ENCODE results near the gene FAM117A. TPM values are rescaled to one million over a fixed set of nuclear protein-coding genes. Genes with fewer than 3 reads are reported as not detected.
A peak's percentile ranks its signal among the peaks of the same experiment; 100 is the strongest.

FAM117A gene
- polyA plus RNA-seq, 1 donor, result 10.9 TPM

- Histone ChIP-seq H3K9me3 (ENCODE audit: control insufficient read depth, low read depth, low read length) (no peaks in the 10 kb centered on the region), H3K27ac (ENCODE audit: low read length) (peak overlapping the region; percentile 4), H3K4me3 (ENCODE audit: low read length) (no peak overlapping the region), H3K36me3 (ENCODE audit: control insufficient read depth, insufficient read depth, low read length) (no peaks in the 10 kb centered on the region), H3K4me1 (ENCODE audit: control insufficient read depth, insufficient read depth, low read length) (peaks cover 3% of the 10 kb centered on the region), H3K27me3 (ENCODE audit: control insufficient read depth, insufficient read depth, low read length) (no peaks in the 10 kb centered on the region)
- no peak for DNase-seq
- no CpG with 5 or more reads among the region's 5 CpGs for WGBS (ENCODE audit: insufficient coverage, low lambda C conversion rate)
These were observed 22.8 kb downstream of the FAM117A start for GRCh38 chr17:49741009-49741691.

GRCh38 chr17:49739641-49740271, 24.2 kb downstream of the FAM117A start:
- no CpG with 5 or more reads among the region's 7 CpGs for WGBS (ENCODE audit: insufficient coverage, low lambda C conversion rate)
- no peaks in the 10 kb centered on the region for H3K36me3 ChIP-seq (ENCODE audit: control insufficient read depth, insufficient read depth, low read length)
- H3K4me1 ChIP-seq (ENCODE audit: control insufficient read depth, insufficient read depth, low read length), result peaks cover 3% of the 10 kb centered on the region
- DNase-seq, result peak; percentile 58 to 66
- no peak overlapping the region for H3K4me3 ChIP-seq (ENCODE audit: low read length)
- no peak overlapping the region for H3K27ac ChIP-seq (ENCODE audit: low read length)
- H3K27me3 ChIP-seq (ENCODE audit: control insufficient read depth, insufficient read depth, low read length), result no peaks in the 10 kb centered on the region
- no peaks in the 10 kb centered on the region for H3K9me3 ChIP-seq (ENCODE audit: control insufficient read depth, low read depth, low read length)

GRCh38 chr17:49738456-49739163, 25.3 kb downstream of the FAM117A start:
- no peaks in the 10 kb centered on the region for H3K9me3 ChIP-seq (ENCODE audit: control insufficient read depth, low read depth, low read length)
- H3K27ac ChIP-seq (ENCODE audit: low read length), result no peak overlapping the region
- DNase-seq, result no peak
- peaks cover 3% of the 10 kb centered on the region for H3K4me1 ChIP-seq (ENCODE audit: control insufficient read depth, insufficient read depth, low read length)
- no peaks in the 10 kb centered on the region for H3K27me3 ChIP-seq (ENCODE audit: control insufficient read depth, insufficient read depth, low read length)
- no peaks in the 10 kb centered on the region for H3K36me3 ChIP-seq (ENCODE audit: control insufficient read depth, insufficient read depth, low read length)
- no peak overlapping the region for H3K4me3 ChIP-seq (ENCODE audit: low read length)
- no CpG with 5 or more reads among the region's 5 CpGs for WGBS (ENCODE audit: insufficient coverage, low lambda C conversion rate)

- H3K27me3 ChIP-seq (ENCODE audit: control insufficient read depth, insufficient read depth, low read length), result no peaks in the 10 kb centered on the region
- no peak overlapping the region for H3K4me3 ChIP-seq (ENCODE audit: low read length)
- H3K36me3 ChIP-seq (ENCODE audit: control insufficient read depth, insufficient read depth, low read length), result peaks cover 2% of the 10 kb centered on the region
- no peak overlapping the region for H3K27ac ChIP-seq (ENCODE audit: low read length)
- no peak for DNase-seq
- 98% methylated on average over 10 of the region's 13 CpGs for WGBS (ENCODE audit: insufficient coverage, low lambda C conversion rate)
- no peaks in the 10 kb centered on the region for H3K9me3 ChIP-seq (ENCODE audit: control insufficient read depth, low read depth, low read length)
- H3K4me1 ChIP-seq (ENCODE audit: control insufficient read depth, insufficient read depth, low read length), result no peaks in the 10 kb centered on the region
These were observed 29.1 kb downstream of the FAM117A start for GRCh38 chr17:49734515-49735490.

DNA sequence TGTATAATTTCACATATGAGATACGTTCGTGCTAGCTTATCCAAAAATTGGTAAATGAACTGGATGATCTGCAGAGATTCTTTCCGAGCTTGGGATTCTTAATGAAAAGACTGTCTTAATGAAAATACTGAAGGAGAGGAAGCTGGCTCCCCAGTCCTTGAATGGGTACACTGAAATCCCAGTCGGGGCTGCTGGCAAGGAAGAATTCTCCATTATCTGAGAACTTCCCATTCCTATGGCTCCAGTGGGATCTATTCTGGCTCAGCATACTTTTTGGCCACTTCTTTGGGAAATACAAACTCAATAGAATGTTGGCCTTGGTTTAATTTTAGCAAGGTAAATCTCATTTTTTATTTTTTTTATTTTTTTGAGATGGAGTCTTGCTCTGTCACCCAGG, 32.5 kb downstream of the FAM117A start:
- H3K27ac ChIP-seq (ENCODE audit: low read length), result no peak overlapping the region
- no peak overlapping the region for H3K4me3 ChIP-seq (ENCODE audit: low read length)
- peaks cover 4% of the 10 kb centered on the region for H3K36me3 ChIP-seq (ENCODE audit: control insufficient read depth, insufficient read depth, low read length)
- DNase-seq, result no peak
- no peaks in the 10 kb centered on the region for H3K4me1 ChIP-seq (ENCODE audit: control insufficient read depth, insufficient read depth, low read length)
- no CpG with 5 or more reads among the region's 4 CpGs for WGBS (ENCODE audit: insufficient coverage, low lambda C conversion rate)
- no peaks in the 10 kb centered on the region for H3K9me3 ChIP-seq (ENCODE audit: control insufficient read depth, low read depth, low read length)
- no peaks in the 10 kb centered on the region for H3K27me3 ChIP-seq (ENCODE audit: control insufficient read depth, insufficient read depth, low read length)

- Histone ChIP-seq H3K27me3 (ENCODE audit: control insufficient read depth, insufficient read depth, low read length) (no peaks in the 10 kb centered on the region), H3K4me3 (ENCODE audit: low read length) (no peak overlapping the region), H3K9me3 (ENCODE audit: control insufficient read depth, low read depth, low read length) (no peaks in the 10 kb centered on the region), H3K36me3 (ENCODE audit: control insufficient read depth, insufficient read depth, low read length) (peaks cover 4% of the 10 kb centered on the region), H3K4me1 (ENCODE audit: control insufficient read depth, insufficient read depth, low read length) (no peaks in the 10 kb centered on the region), H3K27ac (ENCODE audit: low read length) (peak overlapping the region; percentile 31)
- DNase-seq, result no peak
- 80% methylated on average over 1 of the region's 5 CpGs for WGBS (ENCODE audit: insufficient coverage, low lambda C conversion rate)
These were observed 33.0 kb downstream of the FAM117A start for GRCh38 chr17:49730785-49731434.

DNA sequence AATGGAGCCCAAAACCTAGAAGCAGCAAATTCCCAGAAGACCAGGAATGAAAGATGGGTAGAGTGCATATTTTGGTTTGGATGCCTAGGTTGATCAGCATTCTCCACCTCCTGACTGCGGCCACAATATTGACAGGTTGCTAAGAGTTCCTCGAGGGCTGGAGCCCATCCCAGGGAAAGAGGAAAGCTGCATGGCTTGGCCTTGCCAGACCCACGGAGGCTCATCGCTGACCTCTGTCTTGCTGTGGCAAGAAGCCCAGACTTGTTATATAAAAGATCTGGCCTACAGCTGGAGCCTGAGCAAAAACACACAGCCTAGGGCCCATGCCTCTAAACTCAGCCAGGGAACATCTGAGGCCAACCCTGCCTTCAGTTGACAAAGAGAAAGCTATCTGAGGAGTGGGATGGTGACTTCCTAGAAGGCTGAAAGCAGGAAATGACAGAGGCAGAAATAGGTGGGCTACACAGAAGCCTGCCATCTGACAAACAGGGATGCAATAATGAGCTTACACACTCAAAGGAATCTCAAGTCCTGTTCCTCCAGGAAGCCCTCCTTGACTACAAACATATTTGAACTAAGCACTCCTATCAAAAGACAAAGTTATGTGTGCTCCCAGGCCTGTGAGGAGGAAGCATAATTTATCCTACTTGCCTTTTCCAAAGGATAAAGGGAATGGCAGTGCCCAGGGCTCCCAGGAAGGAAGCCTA, 33.7 kb downstream of the FAM117A start:
- Histone ChIP-seq H3K9me3 (ENCODE audit: control insufficient read depth, low read depth, low read length) (no peaks in the 10 kb centered on the region), H3K4me3 (ENCODE audit: low read length) (no peak overlapping the region), H3K27me3 (ENCODE audit: control insufficient read depth, insufficient read depth, low read length) (no peaks in the 10 kb centered on the region), H3K27ac (ENCODE audit: low read length) (peak overlapping the region; percentile 31), H3K36me3 (ENCODE audit: control insufficient read depth, insufficient read depth, low read length) (peaks cover 11% of the 10 kb centered on the region), H3K4me1 (ENCODE audit: control insufficient read depth, insufficient read depth, low read length) (no peaks in the 10 kb centered on the region)
- peak; percentile 51 to 52 for DNase-seq
- no CpG with 5 or more reads among the region's 4 CpGs for WGBS (ENCODE audit: insufficient coverage, low lambda C conversion rate)

DNA sequence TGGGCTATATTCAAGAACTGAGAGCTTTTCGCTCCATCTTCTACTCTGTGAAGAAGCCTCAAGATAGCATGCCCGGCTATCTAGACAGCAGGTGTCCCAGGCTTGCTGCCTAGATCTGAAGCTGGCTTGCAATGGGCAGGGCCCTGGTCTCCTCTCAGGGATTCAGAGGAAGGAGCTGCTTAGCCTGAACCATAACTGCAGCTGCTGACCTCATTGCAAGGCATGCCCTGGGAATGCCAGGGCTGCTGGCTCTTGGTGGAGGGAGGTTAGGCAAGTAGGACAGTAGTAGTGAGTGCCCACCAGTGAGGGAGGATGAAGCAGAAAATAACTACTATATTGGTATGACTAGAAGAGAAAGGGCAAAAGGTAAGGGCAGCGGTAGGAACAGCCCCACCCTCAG, 34.9 kb downstream of the FAM117A start:
- Histone ChIP-seq H3K4me3 (ENCODE audit: low read length) (no peak overlapping the region), H3K27me3 (ENCODE audit: control insufficient read depth, insufficient read depth, low read length) (no peaks in the 10 kb centered on the region), H3K36me3 (ENCODE audit: control insufficient read depth, insufficient read depth, low read length) (peaks cover 11% of the 10 kb centered on the region), H3K9me3 (ENCODE audit: control insufficient read depth, low read depth, low read length) (no peaks in the 10 kb centered on the region), H3K27ac (ENCODE audit: low read length) (no peak overlapping the region), H3K4me1 (ENCODE audit: control insufficient read depth, insufficient read depth, low read length) (no peaks in the 10 kb centered on the region)
- DNase-seq, result no peak
- WGBS (ENCODE audit: insufficient coverage, low lambda C conversion rate), result 100% methylated on average over 1 of the region's 3 CpGs

- no peak for DNase-seq
- WGBS (ENCODE audit: insufficient coverage, low lambda C conversion rate), result no CpG with 5 or more reads among the region's 5 CpGs
- no peak overlapping the region for H3K4me3 ChIP-seq (ENCODE audit: low read length)
- no peak overlapping the region for H3K27ac ChIP-seq (ENCODE audit: low read length)
- no peaks in the 10 kb centered on the region for H3K4me1 ChIP-seq (ENCODE audit: control insufficient read depth, insufficient read depth, low read length)
- H3K36me3 ChIP-seq (ENCODE audit: control insufficient read depth, insufficient read depth, low read length), result peaks cover 11% of the 10 kb centered on the region
- no peaks in the 10 kb centered on the region for H3K9me3 ChIP-seq (ENCODE audit: control insufficient read depth, low read depth, low read length)
- H3K27me3 ChIP-seq (ENCODE audit: control insufficient read depth, insufficient read depth, low read length), result no peaks in the 10 kb centered on the region
These were observed 35.5 kb downstream of the FAM117A start for GRCh38 chr17:49728425-49728824.

All from large intestine (tissue), 3 donors.